Thymus (tissue), 11 donors: ENCODE measurements around the gene B4GALNT1. TPM values are rescaled to one million over a fixed set of nuclear protein-coding genes. Genes with fewer than 3 reads are reported as not detected.
A peak's percentile ranks its signal among the peaks of the same experiment; 100 is the strongest.

Source experiments
- DNase-seq, 9 donors: peaks; one replicate each; pipeline ENCODE4 v3.0.0-alpha.2; 2013; ENCODE audit warnings: low spot score in 9 of 9, low read depth in 6 of 9, missing footprints in 1 of 9
- H3K27ac ChIP-seq, 2 donors: one replicate each; pipeline ENCODE4 v1.5.1; 2013; ENCODE audit warnings: control low read depth in 1 of 2, low read depth in 1 of 2, low read length in 1 of 2, mild to moderate bottlenecking in 1 of 2, moderate library complexity in 1 of 2
- H3K27me3 ChIP-seq, 2 donors: one replicate each; pipeline ENCODE4 v1.5.1; 2013; ENCODE audit warnings: low read length in 1 of 2; ENCODE audit not compliant: control insufficient read depth in 2 of 2, insufficient read depth in 1 of 2
- H3K36me3 ChIP-seq, 2 donors: one replicate each; pipeline ENCODE4 v1.5.1; 2013; ENCODE audit warnings: low read length in 1 of 2, mild to moderate bottlenecking in 1 of 2, moderate library complexity in 1 of 2; ENCODE audit not compliant: control insufficient read depth in 2 of 2, insufficient read depth in 2 of 2
- H3K4me1 ChIP-seq, 2 donors: one replicate each; pipeline ENCODE4 v1.5.1; 2013; ENCODE audit warnings: low read length in 2 of 2; ENCODE audit not compliant: control insufficient read depth in 2 of 2, insufficient read depth in 2 of 2
- H3K4me3 ChIP-seq, 2 donors: one replicate each; pipeline ENCODE4 v1.5.1; 2013; ENCODE audit warnings: low read length in 2 of 2, control low read depth in 1 of 2, mild to moderate bottlenecking in 1 of 2
- H3K9me3 ChIP-seq, 2 donors: one replicate each; pipeline ENCODE4 v1.5.1; 2013; ENCODE audit warnings: low read length in 1 of 2, mild to moderate bottlenecking in 1 of 2; ENCODE audit not compliant: control insufficient read depth in 2 of 2, insufficient read depth in 1 of 2
- WGBS: extraction: QIAGEN DNeasy Blood & Tissue Kit; methylation state at CpG from one replicate; pipeline ENCODE4 v1.1.7; 2013; 5-methylcytosine and 5-hydroxymethylcytosine counted together
- polyA plus RNA-seq: library from polyadenylated mRNA; stranded (reverse); fragments of 200-250 nt; gene quantifications from one replicate; pipeline ENCODE4 v1.2.3, GENCODE V29; 2013
- total RNA-seq: library from RNA; stranded (reverse); fragments of 120-200 nt; gene quantifications from one replicate; pipeline ENCODE4 v1.2.4, GENCODE V29; 2013
- donor health status: healthy.

Gene B4GALNT1
- total and polyA plus RNA-seq, 2 donors, result 0.57 to 1.3 TPM

GRCh38 chr12:57611827-57612710 is 20.9 kb downstream of the B4GALNT1 start:
- peaks cover 8 to 24% of the 10 kb centered on the region in 2 donors for H3K4me1 ChIP-seq
- 22% methylated on average over 23 of the region's 23 CpGs for WGBS
- H3K27me3 ChIP-seq, result peaks cover 26 to 84% of the 10 kb centered on the region in 2 donors
- H3K27ac ChIP-seq, result no peak overlapping the region
- no peak for DNase-seq
- peak overlapping the region in 1 of 2 donors; percentile 56 for H3K4me3 ChIP-seq
- peaks cover 0 to 3% of the 10 kb centered on the region in 2 donors for H3K9me3 ChIP-seq
- H3K36me3 ChIP-seq, result peaks cover 7 to 13% of the 10 kb centered on the region in 2 donors

- WGBS, result 1% methylated on average over 55 of the region's 55 CpGs
- Histone ChIP-seq H3K4me1 (peaks cover 8 to 24% of the 10 kb centered on the region in 2 donors), H3K27ac (no peak within 1 kb of the TSS), H3K27me3 (peaks cover 22 to 77% of the 10 kb centered on the region in 2 donors), H3K36me3 (peaks cover 10 to 19% of the 10 kb centered on the region in 2 donors), H3K4me3 (peak within 1 kb of the TSS; percentile 16 to 56), H3K9me3 (peaks cover 0 to 3% of the 10 kb centered on the region in 2 donors)
- no peak for DNase-seq
Observed at GRCh38 chr12:57611108-57611826, 21.7 kb downstream of the B4GALNT1 start, which contains the start of gene ARHGEF25. ARHGEF25 (plus strand) TSS chr12:57611435; CDS start chr12:57611895, 460 bp downstream.

- peaks cover 10 to 19% of the 10 kb centered on the region in 2 donors for H3K36me3 ChIP-seq
Observed at GRCh38 chr12:57610554-57611107, 22.4 kb downstream of the B4GALNT1 start.

GRCh38 chr12:57609781-57610553 is 23.0 kb downstream of the B4GALNT1 start:
- H3K36me3 ChIP-seq, result peaks cover 10 to 19% of the 10 kb centered on the region in 2 donors
- peaks cover 22 to 67% of the 10 kb centered on the region in 2 donors for H3K27me3 ChIP-seq

More at GRCh38 chr12:57610554-57611107, 22.4 kb downstream of the B4GALNT1 start:
- peaks cover 0 to 3% of the 10 kb centered on the region in 2 donors for H3K9me3 ChIP-seq
- peaks cover 22 to 70% of the 10 kb centered on the region in 2 donors for H3K27me3 ChIP-seq
- WGBS, result 4% methylated on average over 29 of the region's 29 CpGs
- no peak for DNase-seq
- H3K4me1 ChIP-seq, result peaks cover 13 to 29% of the 10 kb centered on the region in 2 donors
- no peak overlapping the region for H3K27ac ChIP-seq
- H3K4me3 ChIP-seq, result peak overlapping the region; percentile 16 to 56

GRCh38 chr12:57609101-57609780 is 23.8 kb downstream of the B4GALNT1 start:
- Histone ChIP-seq H3K4me3 (no peak overlapping the region), H3K9me3 (peaks cover 0 to 3% of the 10 kb centered on the region in 2 donors), H3K4me1 (peaks cover 24 to 34% of the 10 kb centered on the region in 2 donors), H3K36me3 (peaks cover 10 to 19% of the 10 kb centered on the region in 2 donors), H3K27me3 (peaks cover 22 to 61% of the 10 kb centered on the region in 2 donors), H3K27ac (no peak overlapping the region)
- WGBS, result 95% methylated on average over 19 of the region's 19 CpGs
- DNase-seq, result no peak

More at GRCh38 chr12:57609781-57610553, 23.0 kb downstream of the B4GALNT1 start:
- peaks cover 0 to 3% of the 10 kb centered on the region in 2 donors for H3K9me3 ChIP-seq
- no peak for DNase-seq
- WGBS, result 47% methylated on average over 34 of the region's 34 CpGs
- H3K27ac ChIP-seq, result no peak overlapping the region
- peaks cover 19 to 35% of the 10 kb centered on the region in 2 donors for H3K4me1 ChIP-seq
- H3K4me3 ChIP-seq, result no peak overlapping the region

GRCh38 chr12:57607958-57608663 is 24.9 kb downstream of the B4GALNT1 start:
- H3K27me3 ChIP-seq, result peaks cover 22 to 50% of the 10 kb centered on the region in 2 donors
- no peak for DNase-seq
- H3K9me3 ChIP-seq, result peaks cover 0 to 3% of the 10 kb centered on the region in 2 donors
- no peak overlapping the region for H3K27ac ChIP-seq
- H3K4me1 ChIP-seq, result peaks cover 33 to 38% of the 10 kb centered on the region in 2 donors
- 98% methylated on average over 12 of the region's 12 CpGs for WGBS
- H3K36me3 ChIP-seq, result peaks cover 10 to 19% of the 10 kb centered on the region in 2 donors
- no peak overlapping the region for H3K4me3 ChIP-seq

GRCh38 chr12:57606821-57607220 is 26.2 kb downstream of the B4GALNT1 start:
- Histone ChIP-seq H3K4me3 (no peak overlapping the region), H3K27me3 (peaks cover 13 to 37% of the 10 kb centered on the region in 2 donors), H3K9me3 (peaks cover 0 to 3% of the 10 kb centered on the region in 2 donors), H3K4me1 (peaks cover 33 to 38% of the 10 kb centered on the region in 2 donors), H3K36me3 (peaks cover 17 to 28% of the 10 kb centered on the region in 2 donors), H3K27ac (no peak overlapping the region)
- WGBS, result 96% methylated on average over 11 of the region's 11 CpGs
- DNase-seq, result no peak
